IMR-90 (cell line): ENCODE data around the gene LIPI.
A peak's percentile ranks its signal among the peaks of the same experiment; 100 is the strongest.

Source experiments
- CEBPB ChIP-seq: IDR thresholded peaks from 2 replicates; pipeline ENCODE4 v1.6.1; 2012; ENCODE audit warnings: low read depth, low read length, improper control_type of control experiment
- CHD1 ChIP-seq: IDR thresholded peaks from 2 replicates; pipeline ENCODE4 v1.6.1; 2012; ENCODE audit warnings: low read depth, low read length, improper control_type of control experiment
- FOS ChIP-seq: fragments of 150-350 bp; IDR thresholded peaks from 2 replicates; pipeline ENCODE4 v1.6.1; 2016; ENCODE audit warnings: low read depth, low read length
- MAFK ChIP-seq: IDR thresholded peaks from 2 replicates; pipeline ENCODE4 v1.6.1; 2012; ENCODE audit warnings: low read depth, low read length, improper control_type of control experiment
- MXI1 ChIP-seq: IDR thresholded peaks from 2 replicates; pipeline ENCODE4 v1.6.1; 2012; ENCODE audit warnings: low read depth, mild to moderate bottlenecking, low read length, moderate library complexity, borderline replicate concordance
- POLR2A ChIP-seq: IDR thresholded peaks from 2 replicates; pipeline ENCODE4 v1.6.1; 2012; ENCODE audit warnings: mild to moderate bottlenecking, low read depth, low read length
- RCOR1 ChIP-seq: IDR thresholded peaks from 2 replicates; pipeline ENCODE4 v1.6.1; 2012; ENCODE audit warnings: mild to moderate bottlenecking, low read length, improper control_type of control experiment; ENCODE audit not compliant: insufficient replicate concordance
- RFX5 ChIP-seq: IDR thresholded peaks from 2 replicates; pipeline ENCODE4 v1.8.0; 2012; ENCODE audit warnings: low read depth, mild to moderate bottlenecking, low read length, moderate library complexity
- TF ChIP-seq, protein P1 (sequence below): conservative IDR thresholded peaks from 2 replicates; pipeline ENCODE4 v1.5.1; 2012; ENCODE audit warnings: mild to moderate bottlenecking, low read depth, low read length, improper control_type of control experiment
- TF ChIP-seq, protein P2 (sequence below): fragments of 150-350 bp; IDR thresholded peaks from 2 replicates; pipeline ENCODE4 v1.6.1; 2017; ENCODE audit warnings: mild to moderate bottlenecking, antibody characterized with exemption, low read length, low read depth

DNA sequence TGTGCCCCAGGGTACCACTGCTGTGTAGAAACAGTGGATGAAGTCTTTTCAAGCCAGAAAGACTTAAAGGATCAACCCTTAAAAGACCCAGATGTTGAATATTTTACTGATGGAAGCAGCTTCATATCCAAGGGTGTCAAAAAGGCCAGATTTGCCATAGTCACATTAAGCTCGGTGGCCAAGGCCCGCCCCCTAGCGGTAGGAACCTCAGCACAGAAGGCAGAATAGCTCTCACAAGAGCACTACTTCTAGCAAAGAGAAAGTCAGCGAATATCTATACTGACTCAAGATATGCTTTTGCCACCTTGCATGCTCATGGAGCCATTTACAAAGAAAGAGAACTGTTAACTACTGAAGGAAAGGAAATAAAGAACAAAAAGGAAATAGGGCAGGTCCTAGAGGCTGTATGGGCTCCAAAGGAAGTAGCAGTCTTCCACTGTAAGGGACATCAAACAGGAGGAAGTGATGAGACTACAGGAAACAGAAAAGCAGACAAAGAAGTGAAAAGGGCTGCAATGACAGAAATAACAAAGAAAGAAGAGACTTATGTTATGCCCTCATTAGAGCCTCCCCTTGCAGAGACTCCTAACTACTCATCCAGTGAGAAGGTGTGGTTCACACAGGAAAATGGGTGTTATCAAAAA is 90.5 kb downstream of the LIPI start:
- TF ChIP-seq, protein P1, sequence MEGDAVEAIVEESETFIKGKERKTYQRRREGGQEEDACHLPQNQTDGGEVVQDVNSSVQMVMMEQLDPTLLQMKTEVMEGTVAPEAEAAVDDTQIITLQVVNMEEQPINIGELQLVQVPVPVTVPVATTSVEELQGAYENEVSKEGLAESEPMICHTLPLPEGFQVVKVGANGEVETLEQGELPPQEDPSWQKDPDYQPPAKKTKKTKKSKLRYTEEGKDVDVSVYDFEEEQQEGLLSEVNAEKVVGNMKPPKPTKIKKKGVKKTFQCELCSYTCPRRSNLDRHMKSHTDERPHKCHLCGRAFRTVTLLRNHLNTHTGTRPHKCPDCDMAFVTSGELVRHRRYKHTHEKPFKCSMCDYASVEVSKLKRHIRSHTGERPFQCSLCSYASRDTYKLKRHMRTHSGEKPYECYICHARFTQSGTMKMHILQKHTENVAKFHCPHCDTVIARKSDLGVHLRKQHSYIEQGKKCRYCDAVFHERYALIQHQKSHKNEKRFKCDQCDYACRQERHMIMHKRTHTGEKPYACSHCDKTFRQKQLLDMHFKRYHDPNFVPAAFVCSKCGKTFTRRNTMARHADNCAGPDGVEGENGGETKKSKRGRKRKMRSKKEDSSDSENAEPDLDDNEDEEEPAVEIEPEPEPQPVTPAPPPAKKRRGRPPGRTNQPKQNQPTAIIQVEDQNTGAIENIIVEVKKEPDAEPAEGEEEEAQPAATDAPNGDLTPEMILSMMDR = peak; percentile 49
- TF ChIP-seq POLR2A (no peak), RCOR1 (no peak), RFX5 (no peak), CEBPB (no peak), CHD1 (no peak), MAFK (no peak), MXI1 (no peak), FOS (no peak)
- TF ChIP-seq, protein P2, sequence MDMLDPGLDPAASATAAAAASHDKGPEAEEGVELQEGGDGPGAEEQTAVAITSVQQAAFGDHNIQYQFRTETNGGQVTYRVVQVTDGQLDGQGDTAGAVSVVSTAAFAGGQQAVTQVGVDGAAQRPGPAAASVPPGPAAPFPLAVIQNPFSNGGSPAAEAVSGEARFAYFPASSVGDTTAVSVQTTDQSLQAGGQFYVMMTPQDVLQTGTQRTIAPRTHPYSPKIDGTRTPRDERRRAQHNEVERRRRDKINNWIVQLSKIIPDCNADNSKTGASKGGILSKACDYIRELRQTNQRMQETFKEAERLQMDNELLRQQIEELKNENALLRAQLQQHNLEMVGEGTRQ = no peak
